ENCODE data around the gene THSD7B.

THSD7B gene

GRCh38 chr2:137659616-137660015 lies 894.3 kb downstream of the THSD7B start:
- TF ChIP-seq ZFX (IDR thresholded peaks at IDR 0.05; ENCODE audit: borderline replicate concordance) (no peak), CTCF (IDR thresholded peaks at IDR 0.05) (no peak)
- H3K27ac ChIP-seq: no peak overlapping the region

GRCh38 chr2:137670111-137670510 lies 904.8 kb downstream of the THSD7B start:
- H3K27ac ChIP-seq: no peak overlapping the region
- TF ChIP-seq CTCF (IDR thresholded peaks at IDR 0.05) (no peak), ZFX (IDR thresholded peaks at IDR 0.05; ENCODE audit: borderline replicate concordance) (no peak)

- H3K27ac ChIP-seq: no peak overlapping the region
- TF ChIP-seq ZFX (IDR thresholded peaks at IDR 0.05; ENCODE audit: borderline replicate concordance) (no peak), CTCF (IDR thresholded peaks at IDR 0.05) (no peak)
Measured at GRCh38 chr2:137672989-137673552, 907.7 kb downstream of the THSD7B start.

- TF ChIP-seq CTCF (IDR thresholded peaks at IDR 0.05): no peak
- no peak for TF ChIP-seq ZFX (IDR thresholded peaks at IDR 0.05; ENCODE audit: borderline replicate concordance)
- no peak overlapping the region for H3K27ac ChIP-seq
Measured at GRCh38 chr2:137674991-137675390, 909.6 kb downstream of the THSD7B start.

GRCh38 chr2:137675584-137676327 lies 910.4 kb downstream of the THSD7B start:
- no peak overlapping the region for H3K27ac ChIP-seq
- TF ChIP-seq ZFX (IDR thresholded peaks at IDR 0.05; ENCODE audit: borderline replicate concordance) (no peak), CTCF (IDR thresholded peaks at IDR 0.05) (no peak)

GRCh38 chr2:137676346-137676745 lies 911.0 kb downstream of the THSD7B start:
- no peak overlapping the region for H3K27ac ChIP-seq
- TF ChIP-seq CTCF (IDR thresholded peaks at IDR 0.05) (no peak), ZFX (IDR thresholded peaks at IDR 0.05; ENCODE audit: borderline replicate concordance) (no peak)

GRCh38 chr2:137677466-137677865 lies 912.1 kb downstream of the THSD7B start:
- H3K27ac ChIP-seq: no peak overlapping the region
- no peak for TF ChIP-seq ZFX (IDR thresholded peaks at IDR 0.05; ENCODE audit: borderline replicate concordance)
